Hematopoietic multipotent progenitor cell treated with erythropoietin and hydrocortisone succinate and interleukin-3 and kit ligand, for 6 days (in vitro differentiated cells): ENCODE data around the gene INPP5F.
A peak's percentile ranks its signal among the peaks of the same experiment; 100 is the strongest.
"Not testable (repeated sequence)": the region's sequence is repeated elsewhere in the genome, so short reads cannot be mapped to it uniquely, and the experiment has no call there.

Source experiments
- DNase-seq: peaks from one replicate; pipeline ENCODE4 v3.0.0-alpha.2; 2015

INPP5F gene

GRCh38 chr10:119706521-119707278 is 19.1 kb upstream of the INPP5F start:
- DNase-seq = no peak

DNA sequence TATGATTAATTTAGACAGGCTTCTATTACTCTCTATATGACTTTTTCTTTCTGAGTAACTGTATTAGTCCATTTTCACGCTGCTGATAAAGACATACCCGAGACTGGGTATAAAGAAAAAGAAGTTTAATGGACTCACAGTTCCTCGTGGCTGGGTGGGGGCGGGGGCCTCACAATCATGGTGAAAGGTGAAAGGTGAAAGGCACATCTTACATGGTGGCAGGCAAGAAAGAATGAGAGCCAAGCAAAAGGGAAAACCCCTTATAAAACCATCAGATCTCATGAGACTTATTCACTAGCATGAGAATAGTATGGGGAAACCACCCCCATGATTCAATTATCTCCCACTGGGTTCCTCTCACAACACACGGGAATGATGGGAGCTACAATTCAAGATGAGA is 18.5 kb upstream of the INPP5F start:
- not testable (repeated sequence) for DNase-seq

GRCh38 chr10:119710935-119711334 is 14.9 kb upstream of the INPP5F start:
- not testable (repeated sequence) for DNase-seq

GRCh38 chr10:119713744-119714483 is 11.9 kb upstream of the INPP5F start:
- no peak for DNase-seq

- no peak for DNase-seq
These were observed 11.4 kb upstream of the INPP5F start for GRCh38 chr10:119714484-119714816.

- no peak for DNase-seq
These were observed 10.0 kb upstream of the INPP5F start for GRCh38 chr10:119715628-119716505.

DNA sequence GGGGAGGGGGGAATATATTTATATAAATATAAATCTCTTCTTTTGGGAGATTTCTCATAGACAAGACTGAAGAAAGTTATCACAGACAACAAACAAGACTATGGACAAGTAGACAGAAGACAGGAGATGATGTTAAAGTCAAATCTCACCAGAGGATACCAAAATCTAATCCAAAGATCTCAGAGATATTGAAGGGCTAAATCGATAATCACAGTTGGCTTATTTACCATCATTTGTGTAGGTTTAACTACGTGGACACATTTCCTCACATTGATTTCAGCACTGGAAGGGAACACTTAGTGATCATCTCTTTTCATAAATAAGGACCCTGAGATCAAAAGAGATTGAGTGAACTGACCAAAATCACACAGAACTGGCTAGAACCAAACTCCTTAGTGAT is 2.7 kb upstream of the INPP5F start:
- DNase-seq = no peak

DNA sequence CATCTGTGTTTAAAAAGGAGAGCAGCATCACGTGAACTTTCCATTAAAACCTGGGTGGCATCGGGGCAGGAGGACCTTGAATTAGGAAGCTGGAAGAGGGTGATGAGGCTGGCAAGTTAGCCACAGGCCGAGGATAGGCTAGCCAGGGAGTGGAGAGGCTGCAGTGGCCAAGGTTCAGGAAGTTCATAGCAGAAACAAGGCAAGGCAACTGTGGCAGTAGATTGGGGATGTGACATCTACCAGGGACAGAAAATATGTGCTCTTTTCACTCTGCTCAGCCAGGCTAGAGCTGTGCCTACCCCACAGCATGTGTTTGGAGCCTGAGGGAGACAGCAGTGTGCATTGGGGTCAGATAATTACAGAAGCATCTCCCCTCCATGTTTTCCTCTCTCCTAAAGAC is 2.2 kb upstream of the INPP5F start:
- DNase-seq = no peak

DNA sequence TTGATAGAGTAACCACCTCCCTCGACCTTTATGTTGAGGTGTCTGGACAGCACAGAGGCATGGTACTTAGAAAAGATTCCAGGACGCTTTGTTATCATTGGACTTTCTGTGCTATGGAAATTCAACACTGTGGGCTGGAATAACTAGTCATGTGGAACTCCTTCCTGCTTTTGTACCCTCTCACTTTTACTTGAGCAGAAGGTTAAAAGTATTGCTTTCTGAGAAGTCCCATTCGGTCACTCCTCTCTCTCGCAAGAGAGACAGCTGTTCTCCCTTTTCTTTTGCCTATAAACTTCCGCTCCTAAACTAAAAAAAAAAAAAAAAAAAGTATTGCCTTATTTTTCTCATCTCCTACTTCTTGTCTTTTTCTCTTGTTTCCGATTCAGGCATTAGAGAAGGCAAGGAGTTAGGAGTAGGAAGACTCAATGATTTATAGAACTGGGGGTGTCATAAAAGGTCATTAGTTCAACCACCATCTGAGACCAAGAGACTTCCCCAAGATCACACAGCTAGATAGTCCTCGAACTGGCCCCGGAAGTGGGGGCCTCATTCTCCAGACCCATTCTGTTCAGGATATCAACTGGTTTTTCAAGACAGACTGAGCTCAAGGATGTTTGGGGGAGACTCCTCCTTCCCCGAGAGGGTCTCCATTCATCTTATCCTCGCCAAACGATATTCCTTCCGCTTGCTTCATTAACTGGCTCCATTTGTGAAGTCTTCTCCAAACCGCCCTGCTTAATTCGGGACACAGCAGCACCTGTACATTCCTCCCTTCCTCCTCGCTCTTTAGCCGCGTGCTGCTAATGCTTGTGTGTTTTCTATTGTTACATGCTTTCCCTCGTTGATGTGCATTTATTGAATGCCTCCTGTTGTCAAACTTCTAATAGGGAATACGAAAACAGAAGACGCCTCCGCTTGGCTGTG is 995 bp upstream of the INPP5F start:
- peak; percentile 50 for DNase-seq

- DNase-seq = no peak
These were observed 378 bp upstream of the INPP5F start for GRCh38 chr10:119725517-119725827.

GRCh38 chr10:119726676-119727261 is 919 bp downstream of the INPP5F start:
- no peak for DNase-seq

- DNase-seq = no peak
These were observed 2.4 kb downstream of the INPP5F start for GRCh38 chr10:119728172-119728800.

DNA sequence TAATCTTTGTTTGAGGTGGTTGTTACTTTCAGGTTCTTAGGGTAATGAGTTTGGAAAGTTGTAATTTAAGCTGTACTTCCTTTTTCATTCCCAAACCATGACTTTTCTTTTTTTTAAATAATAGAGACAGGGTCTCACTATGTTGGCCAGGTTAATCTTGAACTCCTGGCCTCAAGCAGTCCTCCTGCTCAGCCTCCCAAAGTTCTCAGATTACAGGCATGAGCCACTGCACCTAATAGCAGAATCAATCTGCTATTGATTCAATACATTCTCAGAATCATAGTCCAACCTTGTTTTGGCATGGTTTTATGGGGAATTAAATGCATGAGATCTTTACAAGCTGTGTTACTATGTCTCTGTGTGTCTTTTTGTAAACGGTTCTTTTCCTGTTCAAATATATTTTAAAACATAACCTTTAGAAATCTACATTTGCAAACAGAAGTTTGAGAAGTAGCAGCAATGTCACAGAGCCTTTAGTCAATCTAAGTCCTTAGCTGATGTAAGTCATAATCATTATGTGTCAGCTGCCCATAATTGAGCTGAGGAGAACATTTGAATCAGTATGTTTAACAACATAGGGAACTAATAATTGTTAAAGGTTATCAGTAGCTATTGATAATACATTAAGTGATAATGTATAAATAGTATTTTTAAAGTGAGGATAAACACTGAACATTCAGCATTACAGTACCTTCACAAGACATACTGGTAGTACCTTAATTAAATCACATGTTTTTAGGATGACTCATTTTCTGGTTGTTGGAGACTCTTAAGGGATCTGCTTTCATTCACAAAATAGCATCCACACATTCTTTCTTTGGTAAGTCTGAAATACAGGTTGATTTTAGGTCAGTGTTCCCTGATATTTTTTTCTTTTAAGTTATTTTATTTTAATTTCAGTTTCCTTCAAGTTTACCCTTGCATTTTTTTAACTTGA is 8.8 kb downstream of the INPP5F start:
- no peak for DNase-seq

DNA sequence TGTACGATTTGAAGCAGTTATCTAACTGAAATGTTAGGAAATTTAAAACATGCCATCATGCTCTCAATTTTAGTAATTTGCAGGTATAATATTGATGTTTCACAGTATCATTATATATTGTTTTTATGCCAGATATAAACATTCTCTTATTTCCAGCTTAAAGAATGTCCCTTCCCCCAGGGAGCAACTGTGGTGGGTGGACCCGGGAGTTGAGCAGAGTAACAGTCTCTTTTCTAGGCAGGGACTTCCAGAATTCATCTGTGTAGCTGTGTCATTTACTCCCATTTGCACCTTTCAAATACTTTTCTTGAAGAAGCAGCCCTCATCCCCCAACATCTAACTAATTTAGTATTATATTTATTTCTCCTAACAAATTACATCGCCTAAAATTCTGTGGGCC is 9.6 kb downstream of the INPP5F start:
- no peak for DNase-seq

DNA sequence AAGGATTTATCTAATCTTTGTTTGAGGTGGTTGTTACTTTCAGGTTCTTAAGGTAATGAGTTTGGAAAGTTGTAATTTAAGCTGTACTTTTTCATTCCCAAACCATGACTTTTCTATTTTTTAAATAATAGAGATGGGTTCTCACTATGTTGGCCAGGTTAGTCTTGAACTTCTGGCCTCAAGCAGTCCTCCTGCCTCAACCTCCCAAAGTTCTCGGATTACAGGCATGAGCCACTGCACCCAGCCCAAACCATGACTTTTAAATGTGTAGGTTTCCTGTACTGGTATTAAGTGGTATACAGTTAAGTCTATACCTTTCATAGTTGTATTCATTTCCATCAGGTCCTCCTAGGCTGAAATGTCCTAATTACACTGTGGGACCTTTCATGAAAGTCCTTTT is 10.4 kb downstream of the INPP5F start:
- DNase-seq = no peak

GRCh38 chr10:119737039-119737663 is 11.3 kb downstream of the INPP5F start:
- DNase-seq = no peak

GRCh38 chr10:119737823-119738222 is 12.0 kb downstream of the INPP5F start:
- DNase-seq = peak; percentile 66

DNA sequence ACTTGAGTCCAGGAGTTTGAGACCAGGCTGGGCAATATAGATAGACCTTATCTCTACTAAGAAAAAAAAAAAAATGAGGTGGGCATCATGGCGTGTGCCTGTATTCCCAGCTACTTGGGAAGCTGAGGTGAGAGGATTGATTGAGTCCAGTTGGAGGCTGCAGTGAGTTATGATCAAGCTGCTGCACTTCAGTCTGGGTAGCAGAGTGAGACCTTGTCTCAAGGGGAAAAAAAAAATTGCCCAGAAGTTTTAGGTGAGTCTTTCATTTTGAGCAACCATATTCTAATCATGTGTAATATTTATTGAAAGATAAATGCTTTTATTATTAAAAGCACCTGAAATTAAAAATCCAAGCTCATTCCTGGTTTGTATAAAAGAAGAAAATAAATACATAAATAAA is 13.1 kb downstream of the INPP5F start:
- DNase-seq = no peak

DNA sequence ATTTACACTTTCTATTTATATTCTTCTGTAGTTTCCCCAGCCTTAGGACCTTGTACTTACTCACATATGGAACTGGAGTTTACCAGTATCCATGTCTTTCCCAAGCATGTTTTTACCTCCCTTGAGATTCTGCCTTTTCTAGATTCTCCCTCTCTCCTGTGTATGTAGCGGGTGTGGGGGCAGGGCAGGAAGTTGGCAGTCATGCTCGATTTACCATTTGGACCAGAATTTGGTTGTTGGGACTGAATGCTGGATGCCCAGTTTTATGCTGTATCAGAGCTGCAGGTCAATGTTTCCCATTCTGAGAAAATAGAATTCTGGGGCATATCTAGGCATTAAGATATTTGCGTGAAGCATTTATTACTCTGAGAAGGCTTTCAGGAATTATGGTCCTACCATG is 14.2 kb downstream of the INPP5F start:
- DNase-seq = no peak
